Activated T-cell treated with anti-CD3 and anti-CD28 coated beads, Interleukin-2, amount 50 U/mL, for 4 hours (primary cell): ENCODE data around the gene KISS1. TPM values are rescaled to one million over a fixed set of nuclear protein-coding genes. Genes with fewer than 3 reads are reported as not detected.

Experiments used
- ATAC-seq, 2 donors: fragments of 200-7000 bp; cut with Tn5 transposase; one replicate each; pipeline ENCODE4 v1.10.0; 2021
- DNase-seq: peaks from one replicate; pipeline ENCODE4 v3.0.0-alpha.2; 2020
- H3K27me3 Mint-ChIP-seq: one replicate; pipeline ENCODE4 v1.8.0; 2021; ENCODE audit warnings: low read depth, mixed read lengths
- H3K36me3 Mint-ChIP-seq: one replicate; pipeline ENCODE4 v1.8.0; 2022; ENCODE audit warnings: mixed read lengths; ENCODE audit not compliant: insufficient read depth
- H3K4me1 Mint-ChIP-seq: one replicate; pipeline ENCODE4 v1.8.0; 2021; ENCODE audit warnings: low read depth, mixed read lengths
- H3K4me3 Mint-ChIP-seq: one replicate; pipeline ENCODE4 v1.8.0; 2021; ENCODE audit warnings: mild to moderate bottlenecking, moderate library complexity, mixed read lengths
- H3K9me3 Mint-ChIP-seq: one replicate; pipeline ENCODE4 v1.8.0; 2021; ENCODE audit warnings: mixed read lengths
- total RNA-seq, 3 donors: library from RNA; stranded (reverse); gene quantifications; one replicate each; pipeline ENCODE4 v1.2.1, GENCODE V29; 2021

KISS1 gene
- total RNA-seq, 3 donors from 2014 or later = not detected

- Mint-ChIP-seq H3K36me3 (no peaks in the 10 kb centered on the region), H3K9me3 (no peaks in the 10 kb centered on the region), H3K27me3 (no peaks in the 10 kb centered on the region), H3K4me1 (no peaks in the 10 kb centered on the region), H3K4me3 (no peak overlapping the region)
- no peak for DNase-seq
- no peak for ATAC-seq
These were observed 28.4 kb upstream of the KISS1 start for GRCh38 chr1:204224655-204225054.

- no peaks in the 10 kb centered on the region for H3K4me1 Mint-ChIP-seq
- H3K9me3 Mint-ChIP-seq = no peaks in the 10 kb centered on the region
- ATAC-seq = no peak
- no peak for DNase-seq
- H3K27me3 Mint-ChIP-seq = no peaks in the 10 kb centered on the region
- H3K36me3 Mint-ChIP-seq = no peaks in the 10 kb centered on the region
- H3K4me3 Mint-ChIP-seq = no peak overlapping the region
These were observed 27.0 kb upstream of the KISS1 start for GRCh38 chr1:204223129-204223860.

DNA sequence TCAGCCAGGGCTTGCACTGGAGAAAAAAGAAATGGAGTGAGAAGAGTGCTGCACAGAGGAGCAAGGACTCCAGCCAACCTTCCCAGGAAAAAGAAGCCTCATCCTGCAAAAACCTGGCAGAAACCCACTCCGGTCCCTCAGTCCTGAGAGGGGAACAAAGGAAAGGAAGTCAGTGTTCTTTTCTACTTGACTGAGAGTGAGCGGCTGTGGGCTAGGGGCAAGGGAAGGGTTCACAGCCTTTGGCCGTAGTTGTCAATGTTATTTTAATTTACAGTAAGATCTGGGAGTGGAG is 26.4 kb upstream of the KISS1 start:
- DNase-seq = no peak
- no peaks in the 10 kb centered on the region for H3K4me1 Mint-ChIP-seq
- ATAC-seq = no peak
- H3K27me3 Mint-ChIP-seq = no peaks in the 10 kb centered on the region
- no peaks in the 10 kb centered on the region for H3K36me3 Mint-ChIP-seq
- no peaks in the 10 kb centered on the region for H3K9me3 Mint-ChIP-seq
- no peak overlapping the region for H3K4me3 Mint-ChIP-seq

DNA sequence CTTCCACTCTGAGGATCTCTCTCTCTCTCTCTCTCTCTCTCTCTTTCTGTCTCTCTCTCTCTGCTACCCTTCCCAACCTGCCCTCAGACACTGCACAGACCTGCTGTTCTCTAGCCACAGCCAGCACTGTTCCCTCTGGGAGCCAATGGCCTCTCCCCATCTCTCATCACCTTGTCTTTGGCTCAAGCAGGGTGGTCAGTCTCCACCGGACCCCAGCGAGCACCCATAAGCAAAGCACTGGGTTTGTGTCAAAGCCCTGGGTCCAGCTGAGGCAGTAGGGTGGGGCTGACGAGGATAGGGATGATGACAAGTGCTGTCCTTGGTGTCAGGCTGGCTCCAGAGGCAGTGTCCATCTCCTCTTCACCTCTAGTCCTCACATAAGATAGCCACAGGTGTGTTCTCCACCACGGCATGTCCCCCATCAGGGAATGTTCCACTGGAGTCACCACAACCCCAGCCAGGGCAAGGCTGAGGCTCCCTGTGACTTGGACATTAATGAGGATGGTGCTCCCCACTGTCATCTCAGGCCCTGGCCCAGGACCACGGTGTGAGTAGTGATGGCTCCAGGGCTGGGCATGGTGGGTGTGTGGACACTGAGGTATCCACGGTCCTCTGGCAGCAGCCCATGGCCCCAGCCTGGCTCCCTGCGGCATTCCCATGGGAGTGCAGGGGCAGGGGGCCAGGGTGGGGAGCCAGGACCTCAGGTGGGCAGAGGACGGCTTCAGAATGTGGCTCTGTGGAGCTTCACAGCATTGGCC is 25.9 kb upstream of the KISS1 start:
- DNase-seq = no peak
- ATAC-seq = no peak
- Mint-ChIP-seq H3K27me3 (peaks cover 2% of the 10 kb centered on the region), H3K4me3 (no peak overlapping the region), H3K4me1 (no peaks in the 10 kb centered on the region), H3K9me3 (no peaks in the 10 kb centered on the region), H3K36me3 (no peaks in the 10 kb centered on the region)

DNA sequence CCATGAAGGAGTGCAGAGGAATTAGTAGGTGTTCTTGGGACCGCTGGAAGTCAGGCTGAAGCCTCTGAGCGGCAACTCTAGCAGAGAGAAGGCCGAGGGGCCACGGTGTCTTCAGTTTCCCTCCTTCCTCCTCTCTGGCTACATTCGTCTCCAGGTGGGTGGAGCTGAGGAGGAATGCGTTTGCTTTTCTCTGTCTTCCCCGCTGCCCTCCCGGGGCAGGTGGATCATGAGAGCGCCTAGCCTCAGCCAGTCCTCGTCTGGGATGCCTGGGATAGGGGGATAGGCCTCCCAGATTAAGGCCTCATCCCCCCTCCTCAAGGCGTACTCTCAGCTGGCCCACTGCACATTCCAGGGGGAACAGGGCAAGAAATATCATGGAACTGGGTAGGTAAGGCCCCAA is 25.0 kb upstream of the KISS1 start:
- DNase-seq (no peak), ATAC-seq (no peak)
- Mint-ChIP-seq H3K9me3 (no peaks in the 10 kb centered on the region), H3K4me3 (no peak overlapping the region), H3K4me1 (no peaks in the 10 kb centered on the region), H3K36me3 (no peaks in the 10 kb centered on the region), H3K27me3 (peaks cover 2% of the 10 kb centered on the region)

- Mint-ChIP-seq H3K4me1 (no peaks in the 10 kb centered on the region), H3K36me3 (no peaks in the 10 kb centered on the region), H3K9me3 (no peaks in the 10 kb centered on the region), H3K4me3 (no peak overlapping the region), H3K27me3 (peaks cover 2% of the 10 kb centered on the region)
- ATAC-seq (no peak), DNase-seq (no peak)
These were observed 23.8 kb upstream of the KISS1 start for GRCh38 chr1:204219971-204220616.

DNA sequence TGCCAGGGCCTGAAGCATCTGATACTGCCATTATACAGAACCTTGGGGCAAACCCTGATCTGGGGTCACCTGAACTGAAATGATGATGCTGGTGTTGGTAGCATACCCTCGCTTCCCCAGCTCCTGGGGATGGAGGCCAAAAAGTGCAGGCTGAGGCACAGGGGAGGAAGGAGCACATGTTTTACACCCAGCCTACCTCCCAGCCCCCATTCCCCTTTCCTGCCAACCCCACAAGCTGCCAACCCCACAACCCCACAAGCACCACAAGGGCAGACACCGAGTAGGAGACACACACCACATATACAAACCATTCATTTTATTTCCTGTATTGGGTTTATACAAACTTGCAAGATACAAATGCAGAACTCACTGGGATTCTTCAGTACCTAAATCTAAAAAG is 22.3 kb upstream of the KISS1 start:
- ATAC-seq = no peak
- DNase-seq = no peak
- peaks cover 5% of the 10 kb centered on the region for H3K27me3 Mint-ChIP-seq
- no peak overlapping the region for H3K4me3 Mint-ChIP-seq
- H3K36me3 Mint-ChIP-seq = no peaks in the 10 kb centered on the region
- H3K4me1 Mint-ChIP-seq = peaks cover 4% of the 10 kb centered on the region
- no peaks in the 10 kb centered on the region for H3K9me3 Mint-ChIP-seq

DNA sequence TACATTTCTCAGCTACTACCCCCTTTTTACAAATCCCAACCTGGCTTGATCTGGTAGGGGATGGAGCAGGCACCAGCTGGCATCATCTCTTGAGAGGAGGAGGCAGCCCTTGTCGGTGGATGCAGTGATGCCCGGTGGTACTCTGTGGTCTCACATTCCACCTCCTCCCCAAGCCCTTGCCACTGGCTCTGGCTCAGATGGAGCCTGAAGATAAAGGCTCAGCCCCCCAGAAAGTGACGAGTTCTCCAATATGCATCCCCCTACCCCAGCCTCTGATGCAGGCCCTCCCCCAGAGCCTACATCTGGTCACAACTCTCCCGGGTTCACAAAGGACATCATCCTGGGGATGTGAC is 21.3 kb upstream of the KISS1 start:
- Mint-ChIP-seq H3K9me3 (no peaks in the 10 kb centered on the region), H3K27me3 (peaks cover 5% of the 10 kb centered on the region), H3K36me3 (no peaks in the 10 kb centered on the region), H3K4me3 (no peak overlapping the region), H3K4me1 (peaks cover 4% of the 10 kb centered on the region)
- DNase-seq = no peak
- no peak for ATAC-seq

DNA sequence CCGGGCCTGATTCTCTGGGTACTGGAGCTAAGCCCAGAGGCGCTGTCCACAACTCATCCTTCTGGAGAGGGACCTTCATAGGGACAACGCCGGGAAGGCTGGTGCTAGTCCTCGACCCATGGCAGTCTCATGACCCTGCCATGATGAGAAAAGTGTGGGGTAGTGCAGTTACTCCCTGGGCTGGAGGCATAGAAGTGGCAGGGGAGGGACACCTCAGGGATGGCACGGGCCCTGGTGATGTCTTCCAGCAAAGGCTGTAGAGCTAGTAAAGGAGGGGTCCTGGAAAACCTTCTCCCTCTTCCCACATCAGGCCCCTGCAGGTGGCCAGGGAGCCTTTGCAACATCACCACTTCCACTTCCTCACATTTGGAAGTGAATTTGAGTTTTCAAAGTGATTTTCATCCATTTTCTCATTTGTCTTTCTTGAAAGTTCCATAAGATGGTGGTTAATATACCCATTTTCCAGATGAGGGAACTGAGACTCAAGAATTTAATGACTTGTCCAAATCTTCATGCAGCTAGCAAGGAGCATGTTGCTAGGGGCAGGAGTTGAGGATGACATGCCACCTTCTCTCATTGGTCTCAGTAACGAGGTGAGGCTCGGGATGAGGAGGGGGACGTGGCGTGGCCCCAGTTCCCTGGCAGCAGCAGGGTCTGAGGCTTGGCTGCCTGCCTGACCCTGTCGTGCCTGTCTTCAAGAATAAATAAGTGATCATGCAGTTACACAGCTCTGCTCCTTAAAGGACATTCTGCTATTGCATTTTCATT is 20.8 kb upstream of the KISS1 start:
- no peak for DNase-seq
- Mint-ChIP-seq H3K36me3 (no peaks in the 10 kb centered on the region), H3K4me1 (peaks cover 4% of the 10 kb centered on the region), H3K4me3 (no peak overlapping the region), H3K9me3 (no peaks in the 10 kb centered on the region), H3K27me3 (peaks cover 5% of the 10 kb centered on the region)
- ATAC-seq = no peak

DNA sequence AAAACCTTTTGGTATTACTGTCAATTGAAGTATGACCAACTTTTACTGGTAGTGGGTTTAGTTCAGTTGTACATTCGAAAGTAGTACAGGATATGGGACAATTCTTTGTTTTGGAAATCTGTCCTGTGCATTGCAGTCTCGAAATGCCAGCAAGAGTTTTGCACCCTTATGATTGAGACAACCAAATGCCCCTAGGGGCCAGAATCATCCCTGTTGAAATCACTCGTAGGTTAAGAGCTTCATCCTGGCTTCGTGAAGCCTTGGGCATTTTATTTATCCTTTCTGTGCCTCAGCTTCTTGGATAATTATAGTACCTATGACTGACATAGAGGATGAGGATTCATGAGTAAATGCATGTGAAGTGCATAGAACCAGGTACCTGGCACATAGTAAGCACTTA is 19.9 kb upstream of the KISS1 start:
- no peaks in the 10 kb centered on the region for H3K9me3 Mint-ChIP-seq
- peaks cover 4% of the 10 kb centered on the region for H3K4me1 Mint-ChIP-seq
- DNase-seq = no peak
- peaks cover 5% of the 10 kb centered on the region for H3K27me3 Mint-ChIP-seq
- no peak overlapping the region for H3K4me3 Mint-ChIP-seq
- no peaks in the 10 kb centered on the region for H3K36me3 Mint-ChIP-seq
- ATAC-seq = no peak

- H3K4me3 Mint-ChIP-seq = peak within 1 kb of the TSS; percentile 33
- peak; percentile 40 for DNase-seq
- peaks cover 8% of the 10 kb centered on the region for H3K27me3 Mint-ChIP-seq
- ATAC-seq = peak; percentile 67 to 74
- H3K9me3 Mint-ChIP-seq = no peaks in the 10 kb centered on the region
- peaks cover 4% of the 10 kb centered on the region for H3K4me1 Mint-ChIP-seq
- H3K36me3 Mint-ChIP-seq = no peaks in the 10 kb centered on the region
These were observed 17.7 kb upstream of the KISS1 start, which contains the start of gene GOLT1A for GRCh38 chr1:204213668-204214662. Gene GOLT1A, minus strand, starts transcription at chr1:204213988. Its CDS starts 82 bp downstream, at chr1:204213906.

DNA sequence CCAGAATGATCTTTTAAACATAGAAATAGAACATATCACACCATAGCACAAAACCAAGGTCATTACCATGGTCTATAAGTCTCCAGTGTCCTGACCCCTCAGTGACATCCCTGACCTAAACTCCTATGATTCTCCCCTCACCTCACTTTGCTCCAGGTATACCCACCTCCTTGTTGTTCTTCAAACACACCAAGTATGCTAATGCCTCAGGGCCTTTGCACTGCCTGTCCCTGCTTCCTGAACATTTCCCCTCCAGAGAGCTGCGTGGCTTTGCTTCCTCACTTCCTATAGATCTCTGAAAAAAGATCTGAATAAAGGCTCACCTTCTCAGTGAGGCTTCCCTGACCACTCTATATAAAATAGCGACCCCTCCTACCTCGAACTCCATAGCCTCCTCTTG is 16.4 kb upstream of the KISS1 start:
- ATAC-seq (no peak), DNase-seq (no peak)
- H3K9me3 Mint-ChIP-seq = no peaks in the 10 kb centered on the region
- peaks cover 4% of the 10 kb centered on the region for H3K4me1 Mint-ChIP-seq
- no peak overlapping the region for H3K4me3 Mint-ChIP-seq
- peaks cover 11% of the 10 kb centered on the region for H3K27me3 Mint-ChIP-seq
- no peaks in the 10 kb centered on the region for H3K36me3 Mint-ChIP-seq

GRCh38 chr1:204211046-204211445 is 14.8 kb upstream of the KISS1 start:
- Mint-ChIP-seq H3K27me3 (peaks cover 20% of the 10 kb centered on the region), H3K4me3 (no peak overlapping the region), H3K36me3 (no peaks in the 10 kb centered on the region), H3K9me3 (no peaks in the 10 kb centered on the region), H3K4me1 (peaks cover 10% of the 10 kb centered on the region)
- no peak for DNase-seq
- ATAC-seq = no peak
